GM21367 (cell line): ENCODE results near the gene PRDM11.

Experiments used
- ATAC-seq: cut with Tn5 transposase; IDR thresholded peaks from one replicate; pipeline ENCODE4 v1.9.1; 2021; ENCODE audit not compliant: unreplicated experiment

The PRDM11 gene

DNA sequence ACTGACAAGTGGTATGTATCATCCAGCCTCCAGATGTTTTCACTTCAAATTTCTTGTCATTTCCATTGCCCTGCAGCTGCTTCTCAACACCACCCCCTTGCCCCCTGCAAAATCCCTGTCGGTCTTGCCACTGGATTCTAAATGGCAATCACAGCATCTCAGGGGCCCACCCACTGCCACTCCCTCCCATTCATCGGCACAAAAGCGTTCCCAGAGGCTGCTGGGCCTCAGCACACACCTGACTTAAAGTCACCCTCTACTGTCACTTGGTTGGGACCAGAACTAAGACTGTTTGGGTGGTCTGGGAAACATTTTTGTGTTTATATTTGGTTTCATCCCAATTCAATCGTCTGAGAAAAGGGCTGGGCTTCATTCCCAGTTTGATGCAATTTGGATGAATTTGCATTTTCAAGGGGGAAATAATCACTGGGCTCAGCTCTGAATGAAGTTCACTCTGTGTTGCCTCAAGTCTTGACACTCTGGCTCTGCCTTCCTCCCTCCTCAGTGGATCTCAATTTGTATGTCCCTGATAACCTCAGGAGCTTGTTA is 112.6 kb downstream of the PRDM11 start:
- no peak for ATAC-seq

- ATAC-seq: no peak
These were observed 113.2 kb downstream of the PRDM11 start for GRCh38 chr11:45259592-45259991.

- no peak for ATAC-seq
These were observed 113.6 kb downstream of the PRDM11 start for GRCh38 chr11:45260071-45260470.

- no peak for ATAC-seq
These were observed 116.5 kb downstream of the PRDM11 start for GRCh38 chr11:45262900-45263299.

DNA sequence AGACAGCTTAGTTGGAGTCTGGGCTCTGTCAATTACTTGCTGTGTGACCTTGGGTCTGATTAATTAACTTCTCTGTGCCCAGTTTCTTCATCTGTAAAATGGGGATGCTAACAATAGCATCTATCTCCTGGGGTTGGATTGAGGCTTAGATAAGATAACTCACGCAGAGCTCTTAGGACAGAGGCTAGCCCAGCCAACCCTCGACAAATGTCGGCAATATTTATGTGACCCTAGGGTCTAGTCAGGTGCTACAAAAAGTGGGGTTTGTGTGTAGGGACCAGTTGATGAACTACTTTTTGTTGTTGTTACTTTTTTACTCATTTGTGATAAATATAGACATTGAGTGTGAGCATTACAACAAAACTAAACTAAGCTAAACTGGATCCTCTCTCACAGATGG is 117.3 kb downstream of the PRDM11 start:
- ATAC-seq: no peak

DNA sequence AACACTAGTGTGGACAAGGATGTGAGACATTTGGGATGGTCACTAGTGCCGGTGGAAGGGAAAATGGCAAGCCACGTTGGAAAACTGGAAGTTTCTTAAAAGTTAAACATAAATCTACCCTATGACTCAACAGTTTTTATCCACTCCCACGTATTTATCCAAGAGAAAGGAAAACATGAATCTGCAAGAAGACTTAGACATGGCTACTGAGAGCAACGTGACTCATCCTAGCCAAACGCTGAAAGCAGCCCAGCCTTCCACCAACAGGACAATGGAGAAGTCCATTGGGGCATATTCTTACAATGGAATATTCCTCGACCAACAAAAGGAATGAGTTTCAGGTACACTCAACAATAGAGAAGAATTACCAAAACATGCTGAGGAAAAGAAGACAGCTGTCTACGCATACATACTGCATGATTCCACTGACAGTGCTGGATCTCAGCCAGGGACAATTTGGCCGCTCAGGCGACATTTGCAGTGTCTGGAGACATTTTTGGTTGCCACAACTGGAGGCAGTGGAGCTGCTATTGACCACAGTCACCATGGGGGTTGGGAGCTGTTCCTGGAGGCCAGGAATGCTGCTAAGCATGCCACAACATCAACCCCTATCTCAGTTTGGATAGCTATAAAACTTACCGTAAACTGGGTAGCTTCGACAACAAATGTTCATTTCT is 118.5 kb downstream of the PRDM11 start:
- ATAC-seq: no peak

DNA sequence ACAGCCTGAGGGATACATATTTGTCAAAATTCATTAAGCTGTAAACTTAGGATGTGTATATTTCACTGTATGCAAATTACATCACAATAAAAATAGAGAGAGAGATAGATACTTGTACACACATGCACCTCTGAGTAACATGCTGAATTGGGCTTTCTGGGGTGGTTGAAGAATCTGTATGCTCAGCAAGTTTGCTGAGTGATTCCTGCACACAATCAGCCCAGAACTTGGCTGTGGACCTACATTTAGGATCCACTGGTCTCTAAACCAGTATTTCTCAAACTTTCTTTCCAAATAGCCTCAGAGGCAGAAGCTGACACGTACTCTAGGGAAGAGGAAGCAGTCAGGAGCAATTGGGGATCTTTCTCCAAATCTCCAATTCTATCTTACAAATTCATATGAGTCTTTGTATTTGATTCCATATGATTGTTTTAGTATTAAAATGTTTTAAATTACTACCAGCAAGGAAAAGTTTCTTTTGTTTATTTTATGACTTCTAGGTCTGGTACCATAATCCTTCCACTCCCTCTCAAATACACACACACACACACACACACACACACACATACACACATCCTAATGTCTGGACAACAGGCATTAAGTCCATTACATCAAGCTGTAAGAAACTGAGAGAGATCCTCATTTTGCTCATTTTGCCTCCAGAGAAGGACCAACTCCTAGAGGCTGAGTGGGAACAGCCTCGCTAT is 119.7 kb downstream of the PRDM11 start:
- no peak for ATAC-seq

- no peak for ATAC-seq
These were observed 120.2 kb downstream of the PRDM11 start for GRCh38 chr11:45266676-45267020.

GRCh38 chr11:45267052-45267451 is 120.6 kb downstream of the PRDM11 start:
- no peak for ATAC-seq

- ATAC-seq: no peak
These were observed 121.3 kb downstream of the PRDM11 start for GRCh38 chr11:45267652-45268299.

DNA sequence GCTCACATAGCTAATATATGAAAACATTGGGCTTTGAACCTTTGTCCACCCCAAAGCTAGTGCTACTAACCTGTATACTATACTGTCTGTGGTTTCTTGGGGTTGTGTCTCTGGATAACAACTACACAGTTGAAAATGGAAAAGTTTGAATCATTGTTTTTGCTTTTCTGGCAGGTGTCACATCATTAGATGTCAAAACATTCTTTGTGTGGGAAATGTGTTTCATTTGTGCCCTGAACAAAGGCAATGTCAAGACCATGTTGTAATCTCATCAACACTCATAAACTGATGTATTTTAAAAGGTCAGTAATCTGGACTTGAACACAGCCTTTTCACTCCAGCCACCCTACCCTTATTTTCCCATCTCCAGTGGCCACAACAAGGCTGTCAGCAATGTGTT is 123.2 kb downstream of the PRDM11 start:
- no peak for ATAC-seq

- ATAC-seq: no peak
These were observed 124.7 kb downstream of the PRDM11 start for GRCh38 chr11:45270946-45271716.

DNA sequence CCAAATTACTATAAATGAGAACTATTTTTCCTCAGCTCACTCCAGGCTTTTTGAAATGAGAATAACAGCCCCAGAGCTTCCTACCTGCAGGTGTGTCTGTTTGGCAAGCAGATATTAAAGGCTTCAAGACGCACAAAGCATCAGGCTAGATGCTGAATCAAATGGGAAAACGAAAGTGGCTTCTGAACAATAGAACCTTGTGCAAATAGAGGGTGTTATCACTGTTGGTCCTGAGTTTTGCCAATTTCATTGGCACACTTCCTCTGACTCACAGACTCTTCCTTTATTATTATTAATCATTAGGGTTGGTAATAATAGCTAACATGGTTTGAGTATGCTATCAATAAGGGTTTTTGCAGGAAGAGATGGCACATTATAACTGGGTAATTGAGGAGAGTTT is 126.3 kb downstream of the PRDM11 start:
- ATAC-seq: no peak

DNA sequence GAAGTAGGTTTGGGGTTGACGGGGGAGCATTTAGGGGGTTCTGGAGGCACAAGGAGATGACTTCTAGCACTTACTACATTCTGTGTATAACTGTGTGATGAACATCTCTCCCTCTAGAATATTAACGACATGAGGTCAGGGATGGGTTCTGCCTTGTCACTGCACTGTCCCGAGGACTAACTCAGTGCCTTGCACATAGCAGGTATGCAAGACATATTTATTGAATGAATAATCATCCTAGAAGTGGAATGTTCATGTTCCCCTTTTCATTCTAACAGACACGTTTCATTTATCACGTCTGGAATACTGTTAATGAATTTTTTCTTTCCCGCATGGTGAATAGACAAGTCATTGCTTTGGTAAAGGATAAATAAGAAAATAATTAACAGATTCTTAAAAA is 127.1 kb downstream of the PRDM11 start:
- no peak for ATAC-seq

- no peak for ATAC-seq
These were observed 127.8 kb downstream of the PRDM11 start for GRCh38 chr11:45274206-45274605.

- no peak for ATAC-seq
These were observed 129.4 kb downstream of the PRDM11 start for GRCh38 chr11:45275828-45276227.

DNA sequence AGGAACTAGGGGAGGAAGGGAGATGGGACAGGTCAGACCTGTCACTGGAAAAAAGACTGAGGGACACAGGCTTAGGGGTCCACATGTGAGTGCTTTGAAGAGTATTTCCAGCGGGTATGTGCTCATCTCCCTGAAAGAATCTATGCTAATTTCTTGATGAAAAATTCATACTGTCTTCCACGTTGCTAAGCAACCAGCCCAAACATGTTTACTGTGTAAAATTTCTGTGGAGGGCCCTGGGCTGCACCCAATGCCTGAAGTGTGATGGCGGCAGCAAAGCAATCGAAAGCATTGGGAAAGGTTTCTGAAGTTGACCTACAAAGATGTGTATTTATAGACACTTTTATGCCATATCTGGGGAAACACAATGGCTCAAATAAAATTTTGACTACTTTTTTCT is 132.3 kb downstream of the PRDM11 start:
- ATAC-seq: no peak

GRCh38 chr11:45279645-45280044 is 133.2 kb downstream of the PRDM11 start:
- ATAC-seq: no peak

GRCh38 chr11:45280449-45280848 is 134.0 kb downstream of the PRDM11 start:
- ATAC-seq: no peak

GRCh38 chr11:45282081-45282480 is 135.6 kb downstream of the PRDM11 start:
- no peak for ATAC-seq
